WI38 (cell line): ENCODE measurements around the gene ETS1.

Source experiments
- H3K4me3 ChIP-seq: 2 replicates; pipeline ENCODE4 v1.5.1; 2011; ENCODE audit warnings: low read depth, mild to moderate bottlenecking, control low read depth, low read length
- CTCF ChIP-seq: IDR thresholded peaks from 2 replicates; pipeline ENCODE4 v1.5.1; 2012; ENCODE audit warnings: low read depth, mild to moderate bottlenecking, control low read depth, low read length

Gene ETS1

GRCh38 chr11:128480665-128481064 lies 106.7 kb downstream of the ETS1 start:
- no peak overlapping the region for H3K4me3 ChIP-seq
- TF ChIP-seq CTCF: no peak

- TF ChIP-seq CTCF: no peak
These were observed 107.3 kb downstream of the ETS1 start for GRCh38 chr11:128480066-128480465.

GRCh38 chr11:128479144-128479543 lies 108.2 kb downstream of the ETS1 start:
- TF ChIP-seq CTCF: no peak
- no peak overlapping the region for H3K4me3 ChIP-seq

More at GRCh38 chr11:128480066-128480465, 107.3 kb downstream of the ETS1 start:
- no peak overlapping the region for H3K4me3 ChIP-seq

- TF ChIP-seq CTCF: no peak
- H3K4me3 ChIP-seq: no peak overlapping the region
These were observed 109.1 kb downstream of the ETS1 start for GRCh38 chr11:128478305-128478704.

- no peak overlapping the region for H3K4me3 ChIP-seq
- no peak for TF ChIP-seq CTCF
These were observed 109.5 kb downstream of the ETS1 start for GRCh38 chr11:128477811-128478210.

- H3K4me3 ChIP-seq: no peak overlapping the region
- no peak for TF ChIP-seq CTCF
These were observed 110.1 kb downstream of the ETS1 start for GRCh38 chr11:128477278-128477677.

GRCh38 chr11:128476729-128477128 lies 110.6 kb downstream of the ETS1 start:
- H3K4me3 ChIP-seq: no peak overlapping the region
- no peak for TF ChIP-seq CTCF
